IPS-18a (cell line): ENCODE measurements around the gene DUSP9.
"Not testable (repeated sequence)": the region's sequence is repeated elsewhere in the genome, so short reads cannot be mapped to it uniquely, and the experiment has no call there.

Source experiments
- H3K27ac ChIP-seq: one replicate; pipeline ENCODE4 v1.5.1; 2013; ENCODE audit warnings: low read length
- H3K27me3 ChIP-seq: one replicate; pipeline ENCODE4 v1.6.1; 2013; ENCODE audit warnings: mild to moderate bottlenecking, low read length; ENCODE audit not compliant: control insufficient read depth, insufficient read depth
- H3K36me3 ChIP-seq: one replicate; pipeline ENCODE4 v1.6.1; 2013; ENCODE audit warnings: low read depth, low read length; ENCODE audit not compliant: control insufficient read depth
- H3K4me1 ChIP-seq: one replicate; pipeline ENCODE4 v1.6.1; 2013; ENCODE audit warnings: low read depth, low read length; ENCODE audit not compliant: control insufficient read depth
- H3K4me3 ChIP-seq: one replicate; pipeline ENCODE4 v1.5.1; 2013; ENCODE audit warnings: low read length
- H3K9ac ChIP-seq: one replicate; pipeline ENCODE4 v1.6.1; 2013; ENCODE audit warnings: mild to moderate bottlenecking, low read length, moderate library complexity
- H3K9me3 ChIP-seq: one replicate; pipeline ENCODE4 v1.6.1; 2013; ENCODE audit warnings: low read depth, low read length; ENCODE audit not compliant: control insufficient read depth

Gene DUSP9

GRCh38 chrX:153694687-153695270 is 47.8 kb downstream of the DUSP9 start:
- no peak overlapping the region for H3K9ac ChIP-seq
- H3K9me3 ChIP-seq, result no peaks in the 10 kb centered on the region
- no peaks in the 10 kb centered on the region for H3K36me3 ChIP-seq
- H3K4me3 ChIP-seq, result no peak overlapping the region
- H3K4me1 ChIP-seq, result no peaks in the 10 kb centered on the region
- H3K27me3 ChIP-seq, result no peaks in the 10 kb centered on the region
- no peak overlapping the region for H3K27ac ChIP-seq

DNA sequence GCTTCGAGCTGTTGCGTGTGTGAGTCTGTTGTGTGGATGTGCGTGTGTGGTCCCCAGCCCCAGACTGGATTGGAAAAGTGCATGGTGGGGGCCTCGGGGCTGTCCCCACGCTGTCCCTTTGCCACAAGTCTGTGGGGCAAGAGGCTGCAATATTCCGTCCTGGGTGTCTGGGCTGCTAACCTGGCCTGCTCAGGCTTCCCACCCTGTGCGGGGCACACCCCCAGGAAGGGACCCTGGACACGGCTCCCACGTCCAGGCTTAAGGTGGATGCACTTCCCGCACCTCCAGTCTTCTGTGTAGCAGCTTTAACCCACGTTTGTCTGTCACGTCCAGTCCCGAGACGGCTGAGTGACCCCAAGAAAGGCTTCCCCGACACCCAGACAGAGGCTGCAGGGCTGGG is 49.1 kb downstream of the DUSP9 start:
- Histone ChIP-seq H3K36me3 (peaks cover 2% of the 10 kb centered on the region), H3K4me3 (no peak overlapping the region), H3K4me1 (no peaks in the 10 kb centered on the region), H3K27me3 (no peaks in the 10 kb centered on the region), H3K9me3 (no peaks in the 10 kb centered on the region), H3K9ac (no peak overlapping the region), H3K27ac (no peak overlapping the region)

GRCh38 chrX:153696538-153696937 is 49.5 kb downstream of the DUSP9 start:
- H3K4me3 ChIP-seq, H3K36me3 ChIP-seq: not testable (repeated sequence)

GRCh38 chrX:153696986-153697722 is 50.2 kb downstream of the DUSP9 start:
- H3K9ac ChIP-seq, H3K4me1 ChIP-seq, H3K27me3 ChIP-seq, H3K4me3 ChIP-seq, H3K9me3 ChIP-seq, H3K27ac ChIP-seq, H3K36me3 ChIP-seq: not testable (repeated sequence)

More at GRCh38 chrX:153696538-153696937, 49.5 kb downstream of the DUSP9 start:
- H3K9me3 ChIP-seq, H3K27ac ChIP-seq, H3K27me3 ChIP-seq, H3K9ac ChIP-seq, H3K4me1 ChIP-seq: not testable (repeated sequence)

DNA sequence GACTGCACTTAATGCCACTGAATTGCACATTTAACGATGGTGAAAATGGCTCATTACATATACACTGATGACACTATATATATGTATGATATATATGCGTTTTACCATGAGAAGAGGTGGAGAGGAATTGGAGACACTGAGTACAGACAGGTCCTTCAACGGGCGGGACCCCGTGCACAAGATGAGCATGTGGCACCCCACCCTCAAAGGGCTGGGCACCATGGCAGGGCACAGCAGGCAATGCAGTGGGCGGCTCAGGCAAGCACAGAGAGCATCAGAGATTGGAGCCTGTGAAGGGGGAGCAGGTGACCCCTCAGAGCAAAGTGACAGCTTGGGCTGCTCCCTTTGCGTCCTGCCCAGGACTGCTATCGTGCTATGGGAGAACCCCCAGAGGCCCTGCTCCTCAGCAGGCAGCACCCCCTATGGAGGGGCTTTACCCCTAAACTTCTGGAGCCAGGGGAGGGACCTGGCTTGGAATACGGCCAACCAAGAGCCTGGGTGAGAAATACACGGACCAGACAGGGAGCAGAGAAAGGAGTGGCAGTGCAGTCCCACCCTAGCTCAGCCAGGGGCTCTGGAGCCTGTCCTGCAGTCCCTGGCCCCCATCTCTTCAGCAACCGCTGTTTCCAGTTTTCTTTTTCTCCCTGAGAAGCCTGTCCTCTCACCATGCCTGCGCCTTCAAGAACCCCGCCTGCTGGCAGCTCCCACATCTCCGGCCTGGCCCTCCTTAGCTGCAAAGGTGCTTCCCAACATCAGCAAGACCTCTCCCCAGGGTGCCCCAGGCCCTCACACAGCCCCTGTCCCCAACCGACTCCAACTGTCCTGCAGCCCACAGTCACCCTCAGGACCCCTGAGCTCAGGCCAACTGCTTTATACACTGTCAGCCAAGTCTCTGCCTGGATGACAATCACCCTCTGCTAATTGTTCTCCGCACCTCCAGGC is 51.2 kb downstream of the DUSP9 start:
- Histone ChIP-seq H3K9me3 (no peaks in the 10 kb centered on the region), H3K4me1 (no peaks in the 10 kb centered on the region), H3K9ac (no peak overlapping the region), H3K36me3 (peaks cover 5% of the 10 kb centered on the region), H3K27me3 (no peaks in the 10 kb centered on the region), H3K27ac (no peak overlapping the region), H3K4me3 (no peak overlapping the region)

GRCh38 chrX:153699210-153699783 is 52.3 kb downstream of the DUSP9 start:
- not testable (repeated sequence) for H3K27me3 ChIP-seq, H3K9me3 ChIP-seq, H3K9ac ChIP-seq, H3K27ac ChIP-seq, H3K4me1 ChIP-seq, H3K36me3 ChIP-seq, H3K4me3 ChIP-seq

DNA sequence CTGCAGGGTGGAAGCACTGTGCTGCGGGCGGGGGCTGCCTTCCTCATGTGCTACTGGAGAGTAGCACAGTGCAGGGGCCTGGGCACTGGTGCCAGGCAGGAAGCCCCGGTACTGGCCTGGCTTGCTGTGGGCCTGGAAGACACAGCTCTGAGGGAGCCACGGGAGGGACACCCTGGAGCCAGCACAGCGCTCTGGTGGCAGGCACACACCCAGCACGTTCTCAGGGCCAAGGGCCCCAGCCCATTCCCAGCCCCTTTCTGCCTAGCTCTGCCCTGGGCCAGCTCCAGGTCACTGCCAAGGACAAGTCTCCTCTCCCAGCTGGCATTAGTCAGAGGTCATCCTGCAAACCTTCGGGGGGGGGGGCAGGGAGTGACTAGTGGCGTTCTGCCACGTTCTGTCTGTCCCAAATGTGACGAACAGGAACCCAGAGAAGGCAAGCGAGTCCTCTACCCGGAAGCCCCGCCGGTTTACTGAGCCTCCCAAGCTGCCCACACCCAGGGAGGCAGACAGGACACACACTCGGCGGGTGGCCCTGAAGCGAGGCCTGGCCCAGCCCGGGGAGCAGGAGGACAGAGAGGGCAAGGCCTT is 52.9 kb downstream of the DUSP9 start:
- not testable (repeated sequence) for H3K4me1 ChIP-seq, H3K27ac ChIP-seq, H3K36me3 ChIP-seq, H3K27me3 ChIP-seq, H3K9me3 ChIP-seq, H3K9ac ChIP-seq, H3K4me3 ChIP-seq

DNA sequence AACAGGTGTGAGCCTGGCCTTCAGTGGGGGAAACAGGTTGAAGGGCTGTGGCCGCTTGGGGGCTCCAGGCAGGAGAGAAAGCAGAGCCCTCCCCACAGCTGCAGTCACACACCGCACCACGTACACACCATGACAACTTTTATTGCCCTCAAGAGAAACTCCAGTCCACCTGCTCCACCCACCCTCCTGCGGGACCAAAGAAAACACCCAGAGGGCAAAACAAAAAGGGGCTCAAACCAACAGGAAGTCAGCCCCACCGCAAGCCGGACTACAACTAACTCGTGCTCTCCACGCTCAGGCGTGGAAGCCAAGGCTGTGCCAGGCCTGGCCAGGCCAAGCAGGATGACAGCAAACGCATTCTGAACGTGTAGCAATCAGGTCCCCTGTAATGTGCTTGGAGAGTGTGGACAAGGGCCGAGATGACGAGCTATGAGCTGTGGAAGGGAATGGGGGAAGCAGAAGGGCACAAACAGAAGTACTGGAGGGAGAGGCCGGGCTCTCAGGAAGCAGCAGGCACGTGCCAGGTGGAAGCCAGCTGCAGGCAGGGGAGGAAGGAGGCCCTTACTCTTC is 53.5 kb downstream of the DUSP9 start:
- no peaks in the 10 kb centered on the region for H3K4me1 ChIP-seq
- H3K4me3 ChIP-seq, result no peak overlapping the region
- H3K27ac ChIP-seq, result no peak overlapping the region
- no peaks in the 10 kb centered on the region for H3K9me3 ChIP-seq
- no peaks in the 10 kb centered on the region for H3K27me3 ChIP-seq
- H3K9ac ChIP-seq, result no peak overlapping the region
- peaks cover 5% of the 10 kb centered on the region for H3K36me3 ChIP-seq
